ENCODE measurements around the gene MTHFD1L.

Gene MTHFD1L

DNA sequence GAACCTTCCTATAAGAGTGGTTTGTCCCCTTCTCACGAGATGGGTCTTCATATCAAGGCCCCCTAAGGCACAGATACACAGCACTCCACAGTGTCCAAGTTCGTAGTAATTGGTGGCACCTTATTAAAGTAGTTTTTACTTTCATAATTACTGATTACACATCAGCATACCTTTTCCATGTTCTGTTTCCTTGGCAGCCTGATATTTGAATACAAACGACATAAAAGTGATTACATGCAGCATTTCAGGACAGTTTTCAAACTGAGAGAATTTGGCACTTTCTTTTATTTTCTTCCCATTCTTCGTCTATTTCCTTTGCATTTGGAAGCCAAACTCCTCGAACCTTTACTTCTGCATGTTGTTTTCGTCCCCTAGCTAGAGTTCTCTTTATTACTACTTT is 139.7 kb downstream of the MTHFD1L start:
- DNase-seq (ENCODE audit: low read depth): no peak
- H3K4me3 ChIP-seq (ENCODE audit: control insufficient read depth, low read depth, low read length): no peak overlapping the region
- no peak for TF ChIP-seq CTCF (conservative IDR thresholded peaks at IDR 0.05; ENCODE audit: control insufficient read depth, insufficient read depth, low read depth, low read length)

GRCh38 chr6:151005896-151006632 is 140.6 kb downstream of the MTHFD1L start:
- no peak overlapping the region for H3K4me3 ChIP-seq (ENCODE audit: control insufficient read depth, low read depth, low read length)
- DNase-seq (ENCODE audit: low read depth): no peak
- TF ChIP-seq CTCF (conservative IDR thresholded peaks at IDR 0.05; ENCODE audit: control insufficient read depth, insufficient read depth, low read depth, low read length): no peak

DNA sequence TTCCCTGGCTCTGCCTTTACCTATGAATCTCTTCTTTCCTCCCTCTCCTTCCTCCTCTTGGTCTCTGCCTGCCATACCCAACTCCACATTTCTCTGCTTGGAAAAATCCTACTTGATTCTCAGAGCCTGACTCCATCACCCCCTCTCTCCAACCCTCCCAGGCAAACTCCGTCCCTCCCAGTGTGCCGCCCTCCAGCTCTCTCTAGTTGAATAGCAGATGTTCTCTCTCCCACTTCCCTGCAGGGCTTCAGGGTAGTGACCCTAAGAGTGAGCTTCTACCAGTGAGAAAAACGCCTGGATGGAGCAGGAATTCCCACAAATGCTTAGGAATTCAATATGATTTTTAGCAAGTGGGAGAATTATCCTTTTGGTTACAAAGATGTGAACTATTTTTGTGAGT is 141.6 kb downstream of the MTHFD1L start:
- no peak for DNase-seq (ENCODE audit: low read depth)
- H3K4me3 ChIP-seq (ENCODE audit: control insufficient read depth, low read depth, low read length): no peak overlapping the region
- TF ChIP-seq CTCF (conservative IDR thresholded peaks at IDR 0.05; ENCODE audit: control insufficient read depth, insufficient read depth, low read depth, low read length): no peak

DNA sequence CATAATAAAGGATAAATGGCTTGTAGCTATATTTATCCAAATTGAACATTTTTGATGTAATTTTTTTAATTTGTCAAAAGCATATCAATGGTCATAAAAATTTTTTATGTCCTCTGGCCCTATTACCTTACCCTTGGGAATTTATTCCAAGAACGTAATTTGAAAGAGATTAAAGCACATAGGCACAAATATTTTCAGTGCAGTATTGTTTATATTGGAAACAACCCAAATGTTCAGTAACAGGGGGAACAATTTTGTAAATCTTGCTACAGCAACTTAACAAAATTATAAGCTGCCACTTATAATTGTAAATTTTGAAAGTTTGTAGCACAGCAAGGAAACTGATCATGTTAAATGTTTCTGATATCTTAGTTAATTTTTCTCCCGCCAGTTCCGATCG is 142.4 kb downstream of the MTHFD1L start:
- no peak overlapping the region for H3K4me3 ChIP-seq (ENCODE audit: control insufficient read depth, low read depth, low read length)
- no peak for DNase-seq (ENCODE audit: low read depth)
- no peak for TF ChIP-seq CTCF (conservative IDR thresholded peaks at IDR 0.05; ENCODE audit: control insufficient read depth, insufficient read depth, low read depth, low read length)

- H3K4me3 ChIP-seq (ENCODE audit: control insufficient read depth, low read depth, low read length): no peak overlapping the region
- TF ChIP-seq CTCF (conservative IDR thresholded peaks at IDR 0.05; ENCODE audit: control insufficient read depth, insufficient read depth, low read depth, low read length): no peak
- DNase-seq (ENCODE audit: low read depth): no peak
These were observed 142.9 kb downstream of the MTHFD1L start for GRCh38 chr6:151008425-151008824.

- no peak for TF ChIP-seq CTCF (conservative IDR thresholded peaks at IDR 0.05; ENCODE audit: control insufficient read depth, insufficient read depth, low read depth, low read length)
- DNase-seq (ENCODE audit: low read depth): no peak
These were observed 144.1 kb downstream of the MTHFD1L start for GRCh38 chr6:151009576-151009975.

DNA sequence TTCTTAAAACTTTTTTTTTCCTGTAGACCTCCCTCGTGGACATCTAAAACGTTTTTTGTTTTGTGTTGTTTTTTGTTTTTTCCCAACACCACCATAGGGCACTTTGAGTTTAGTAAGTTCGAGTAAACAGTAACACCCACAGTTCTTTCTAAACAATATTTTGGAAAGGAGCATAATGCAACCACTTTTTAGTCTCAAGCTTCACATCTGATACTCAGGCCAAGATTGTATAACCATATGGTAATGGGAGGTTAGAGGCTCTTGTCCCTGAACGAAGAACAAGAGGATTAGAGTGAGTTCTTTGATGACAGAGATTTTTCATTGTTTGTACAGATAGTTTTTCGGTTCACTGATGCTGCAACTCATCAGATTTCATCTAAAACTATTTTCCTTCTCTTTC is 144.6 kb downstream of the MTHFD1L start:
- no peak for TF ChIP-seq CTCF (conservative IDR thresholded peaks at IDR 0.05; ENCODE audit: control insufficient read depth, insufficient read depth, low read depth, low read length)
- no peak overlapping the region for H3K4me3 ChIP-seq (ENCODE audit: control insufficient read depth, low read depth, low read length)
- DNase-seq (ENCODE audit: low read depth): no peak

More at GRCh38 chr6:151009576-151009975, 144.1 kb downstream of the MTHFD1L start:
- no peak overlapping the region for H3K4me3 ChIP-seq (ENCODE audit: control insufficient read depth, low read depth, low read length)
